GM12864 (cell line): ENCODE data around the gene IPO9.

Source experiments
- DNase-seq: peaks from one replicate; pipeline ENCODE4 v3.0.0-alpha.2; 2011; ENCODE audit warnings: low read depth
- H3K4me3 ChIP-seq: 2 replicates; pipeline ENCODE4 v1.5.1; 2011; ENCODE audit warnings: mild to moderate bottlenecking, low read depth, low read length, control low read depth
- TF ChIP-seq, protein P1 (sequence below): IDR thresholded peaks from 2 replicates; pipeline ENCODE4 v1.5.1; 2011; ENCODE audit warnings: low read depth, mild to moderate bottlenecking, moderate library complexity, low read length, control low read depth, inconsistent platforms; ENCODE audit errors: missing control alignments

IPO9 gene

GRCh38 chr1:201808633-201808990 lies 20.3 kb upstream of the IPO9 start:
- no peak overlapping the region for H3K4me3 ChIP-seq
- no peak for DNase-seq
- TF ChIP-seq, protein P1, sequence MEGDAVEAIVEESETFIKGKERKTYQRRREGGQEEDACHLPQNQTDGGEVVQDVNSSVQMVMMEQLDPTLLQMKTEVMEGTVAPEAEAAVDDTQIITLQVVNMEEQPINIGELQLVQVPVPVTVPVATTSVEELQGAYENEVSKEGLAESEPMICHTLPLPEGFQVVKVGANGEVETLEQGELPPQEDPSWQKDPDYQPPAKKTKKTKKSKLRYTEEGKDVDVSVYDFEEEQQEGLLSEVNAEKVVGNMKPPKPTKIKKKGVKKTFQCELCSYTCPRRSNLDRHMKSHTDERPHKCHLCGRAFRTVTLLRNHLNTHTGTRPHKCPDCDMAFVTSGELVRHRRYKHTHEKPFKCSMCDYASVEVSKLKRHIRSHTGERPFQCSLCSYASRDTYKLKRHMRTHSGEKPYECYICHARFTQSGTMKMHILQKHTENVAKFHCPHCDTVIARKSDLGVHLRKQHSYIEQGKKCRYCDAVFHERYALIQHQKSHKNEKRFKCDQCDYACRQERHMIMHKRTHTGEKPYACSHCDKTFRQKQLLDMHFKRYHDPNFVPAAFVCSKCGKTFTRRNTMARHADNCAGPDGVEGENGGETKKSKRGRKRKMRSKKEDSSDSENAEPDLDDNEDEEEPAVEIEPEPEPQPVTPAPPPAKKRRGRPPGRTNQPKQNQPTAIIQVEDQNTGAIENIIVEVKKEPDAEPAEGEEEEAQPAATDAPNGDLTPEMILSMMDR = no peak

GRCh38 chr1:201809876-201810275 lies 19.1 kb upstream of the IPO9 start:
- DNase-seq = no peak
- TF ChIP-seq, protein P1 = no peak
- no peak overlapping the region for H3K4me3 ChIP-seq

DNA sequence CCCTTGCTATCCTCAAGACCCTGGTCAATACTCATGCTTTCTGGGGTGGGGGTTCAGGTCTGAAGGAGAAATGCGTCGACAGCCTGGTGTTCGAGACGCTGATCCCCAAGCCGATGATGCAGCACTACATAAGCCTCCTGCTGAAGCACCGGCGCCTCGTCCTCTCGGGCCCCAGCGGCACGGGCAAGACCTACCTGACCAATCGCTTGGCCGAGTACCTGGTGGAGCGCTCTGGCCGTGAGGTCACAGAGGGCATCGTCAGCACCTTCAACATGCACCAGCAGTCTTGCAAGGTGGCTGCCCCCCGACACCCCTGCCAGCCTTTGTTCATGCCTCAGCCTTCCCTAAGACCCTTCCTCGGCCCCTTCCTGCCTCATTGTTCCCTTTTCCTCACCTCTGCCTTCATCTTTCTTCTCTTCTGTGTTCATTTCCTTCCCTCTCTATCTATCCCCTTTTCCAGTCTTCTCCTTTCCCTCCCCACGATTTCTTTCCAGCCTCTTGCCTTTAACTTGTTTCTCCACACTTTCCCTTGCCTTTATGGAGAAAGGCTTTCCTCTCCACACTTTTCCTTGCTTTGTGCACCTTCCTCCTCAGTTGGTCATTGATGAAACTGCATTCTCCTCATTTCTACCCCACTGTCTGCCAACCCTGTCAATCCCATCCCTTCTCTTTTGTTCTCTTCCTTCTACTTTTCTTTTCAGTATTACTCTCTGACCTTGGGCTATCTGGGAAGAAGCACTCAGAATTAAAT lies 18.3 kb upstream of the IPO9 start:
- TF ChIP-seq, protein P1 = no peak
- DNase-seq = no peak
- no peak overlapping the region for H3K4me3 ChIP-seq

DNA sequence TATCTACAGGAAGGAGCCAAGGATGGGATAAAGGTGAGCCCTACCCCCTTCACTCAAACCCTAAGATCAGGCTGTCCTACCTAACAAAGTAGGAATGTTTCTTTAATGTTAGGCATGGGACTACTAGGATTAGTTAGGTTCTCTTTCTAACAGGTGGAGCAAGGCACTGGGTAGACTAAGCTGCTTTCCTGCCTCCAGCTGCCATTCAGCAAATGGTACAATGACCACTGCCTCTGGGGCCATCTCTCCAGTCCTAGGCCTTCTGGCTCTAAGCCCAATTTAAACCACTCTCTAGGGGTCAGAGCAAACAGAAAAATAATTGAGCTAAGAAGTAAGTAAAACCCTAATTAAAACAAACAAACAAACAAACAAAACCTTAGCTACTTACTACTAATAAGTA lies 15.7 kb upstream of the IPO9 start:
- no peak for DNase-seq
- H3K4me3 ChIP-seq = no peak overlapping the region
- TF ChIP-seq, protein P1 = no peak

DNA sequence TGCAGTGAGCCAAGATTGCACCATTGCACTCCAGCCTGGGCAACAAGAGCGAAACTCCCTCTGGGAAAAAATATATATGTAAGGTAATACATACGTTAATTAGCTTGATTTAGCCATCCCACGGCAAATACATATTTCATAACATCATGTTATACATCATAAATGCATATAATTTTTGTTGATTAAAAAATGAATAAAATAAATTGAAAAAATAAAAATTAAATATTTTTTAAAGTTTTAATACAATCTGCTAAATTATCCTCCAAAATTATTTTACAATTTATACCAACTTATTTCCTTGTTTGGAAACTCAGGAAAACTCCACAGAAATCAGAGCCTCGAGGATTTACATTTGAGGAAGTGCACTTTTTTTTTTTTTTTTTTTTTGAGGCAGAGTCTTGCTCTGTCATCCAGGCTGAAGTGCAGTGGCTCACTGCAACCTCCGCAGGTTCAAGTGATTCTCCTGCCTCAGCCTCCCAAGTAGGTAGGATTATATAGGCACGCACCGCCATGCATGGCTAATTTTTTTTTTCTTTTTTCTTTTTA lies 12.6 kb upstream of the IPO9 start:
- no peak for DNase-seq
- TF ChIP-seq, protein P1 = no peak
- H3K4me3 ChIP-seq = no peak overlapping the region

GRCh38 chr1:201818971-201819750 lies 9.8 kb upstream of the IPO9 start:
- TF ChIP-seq, protein P1 = no peak
- no peak overlapping the region for H3K4me3 ChIP-seq
- DNase-seq = no peak

DNA sequence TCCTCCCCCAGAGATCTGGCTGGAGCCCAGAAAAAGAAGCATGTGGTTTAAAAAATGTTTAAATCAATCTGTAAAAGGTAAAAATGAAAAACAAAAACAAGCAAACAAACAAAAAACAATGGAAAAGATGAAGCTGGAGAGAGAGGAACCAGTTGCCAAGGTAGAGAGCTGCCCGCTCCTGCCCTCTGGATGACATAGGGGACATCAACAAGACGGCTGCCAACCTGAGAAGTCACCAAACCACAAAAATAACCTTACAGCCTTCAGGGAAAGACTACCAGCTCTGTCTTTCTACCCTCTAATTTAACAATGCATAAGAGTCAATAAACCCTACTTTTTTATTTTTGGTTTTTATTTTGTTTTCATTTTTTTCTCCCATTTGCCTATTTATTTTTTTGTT lies 8.5 kb upstream of the IPO9 start:
- TF ChIP-seq, protein P1 = no peak
- no peak for DNase-seq
- H3K4me3 ChIP-seq = no peak overlapping the region
